OCI-LY3 (cell line): ENCODE results near the gene PLEKHH2.
A peak's percentile ranks its signal among the peaks of the same experiment; 100 is the strongest.

Experiments
- H2AFZ ChIP-seq: fragments of 200-600, 300-600 bp; shearing (Covaris generic); 2 replicates; pipeline ENCODE4 v1.6.0; 2014; ENCODE audit warnings: antibody characterized with exemption, low read depth, low read length
- H3K27ac ChIP-seq: fragments of 200-600, 300-600 bp; sonication (generic); 2 replicates; pipeline ENCODE4 v1.5.1; 2014; ENCODE audit warnings: mild to moderate bottlenecking, low read length, moderate library complexity, mixed read lengths
- H3K27me3 ChIP-seq: fragments of 200-600, 300-600 bp; sonication (generic); 2 replicates; pipeline ENCODE4 v1.6.1; 2014; ENCODE audit warnings: low read depth, low read length, mixed read lengths
- H3K36me3 ChIP-seq: fragments of 200-600, 300-600 bp; sonication (generic); replicated peaks from 2 replicates; pipeline ENCODE3; 2014; ENCODE audit warnings: low read depth, low read length, mixed read lengths
- H3K4me1 ChIP-seq: fragments of 300-600, 200-600 bp; sonication (generic); 2 replicates; pipeline ENCODE4 v1.6.1; 2014; ENCODE audit warnings: low read length, mixed read lengths
- H3K4me2 ChIP-seq: fragments of 200-600, 300-600 bp; sonication (generic); 2 replicates; pipeline ENCODE4 v1.6.1; 2014; ENCODE audit warnings: low read length, mixed read lengths
- H3K4me3 ChIP-seq: fragments of 300-600, 200-600 bp; sonication (generic); 2 replicates; pipeline ENCODE4 v1.5.1; 2014; ENCODE audit warnings: antibody characterized with exemption, mild to moderate bottlenecking, low read length, moderate library complexity
- H3K79me2 ChIP-seq: fragments of 300-600, 200-600 bp; shearing (Covaris generic); 2 replicates; pipeline ENCODE4 v1.6.1; 2014; ENCODE audit warnings: mild to moderate bottlenecking, low read length, mixed read lengths
- H3K9ac ChIP-seq: fragments of 300-600, 200-600 bp; shearing (Covaris generic); 2 replicates; pipeline ENCODE4 v1.6.0; 2014; ENCODE audit warnings: mild to moderate bottlenecking, low read length, moderate library complexity
- H3K9me3 ChIP-seq: fragments of 200-600, 300-600 bp; shearing (Covaris generic); 2 replicates; pipeline ENCODE4 v1.6.1; 2014; ENCODE audit warnings: low read length, mixed read lengths; ENCODE audit not compliant: insufficient read depth
- H4K20me1 ChIP-seq: fragments of 200-600, 300-600 bp; sonication (generic); 2 replicates; pipeline ENCODE4 v1.6.1; 2016; ENCODE audit warnings: low read length, mixed read lengths; ENCODE audit not compliant: insufficient read depth
- EZH2phosphoT487 ChIP-seq: fragments of 200-600 bp; shearing (Covaris generic); IDR thresholded peaks from 2 replicates; pipeline ENCODE4 v1.6.1; 2018; ENCODE audit warnings: antibody characterized with exemption, mixed run types, low read depth
- TF ChIP-seq, protein P1 (sequence below): fragments of 200-600, 300-600 bp; sonication (generic); IDR thresholded peaks from 2 replicates; pipeline ENCODE4 v1.5.1; 2014; ENCODE audit warnings: antibody characterized with exemption, low read length, low read depth

PLEKHH2 gene

GRCh38 chr2:43798300-43798699, 161.2 kb downstream of the PLEKHH2 start:
- no peaks in the 10 kb centered on the region for H3K4me1 ChIP-seq
- H3K9ac ChIP-seq, result no peak overlapping the region
- TF ChIP-seq EZH2phosphoT487, result no peak
- TF ChIP-seq, protein P1, sequence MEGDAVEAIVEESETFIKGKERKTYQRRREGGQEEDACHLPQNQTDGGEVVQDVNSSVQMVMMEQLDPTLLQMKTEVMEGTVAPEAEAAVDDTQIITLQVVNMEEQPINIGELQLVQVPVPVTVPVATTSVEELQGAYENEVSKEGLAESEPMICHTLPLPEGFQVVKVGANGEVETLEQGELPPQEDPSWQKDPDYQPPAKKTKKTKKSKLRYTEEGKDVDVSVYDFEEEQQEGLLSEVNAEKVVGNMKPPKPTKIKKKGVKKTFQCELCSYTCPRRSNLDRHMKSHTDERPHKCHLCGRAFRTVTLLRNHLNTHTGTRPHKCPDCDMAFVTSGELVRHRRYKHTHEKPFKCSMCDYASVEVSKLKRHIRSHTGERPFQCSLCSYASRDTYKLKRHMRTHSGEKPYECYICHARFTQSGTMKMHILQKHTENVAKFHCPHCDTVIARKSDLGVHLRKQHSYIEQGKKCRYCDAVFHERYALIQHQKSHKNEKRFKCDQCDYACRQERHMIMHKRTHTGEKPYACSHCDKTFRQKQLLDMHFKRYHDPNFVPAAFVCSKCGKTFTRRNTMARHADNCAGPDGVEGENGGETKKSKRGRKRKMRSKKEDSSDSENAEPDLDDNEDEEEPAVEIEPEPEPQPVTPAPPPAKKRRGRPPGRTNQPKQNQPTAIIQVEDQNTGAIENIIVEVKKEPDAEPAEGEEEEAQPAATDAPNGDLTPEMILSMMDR, result peak; percentile 38
- H2AFZ ChIP-seq, result no peak overlapping the region
- no peaks in the 10 kb centered on the region for H3K36me3 ChIP-seq
- no peak overlapping the region for H3K4me2 ChIP-seq
- H3K79me2 ChIP-seq, result no peaks in the 10 kb centered on the region
- no peaks in the 10 kb centered on the region for H4K20me1 ChIP-seq
- no peak overlapping the region for H3K4me3 ChIP-seq
- H3K9me3 ChIP-seq, result no peaks in the 10 kb centered on the region
- no peak overlapping the region for H3K27ac ChIP-seq
- H3K27me3 ChIP-seq, result no peaks in the 10 kb centered on the region

- Histone ChIP-seq H3K27ac (no peak overlapping the region), H3K4me2 (no peak overlapping the region), H3K79me2 (no peaks in the 10 kb centered on the region), H3K4me1 (no peaks in the 10 kb centered on the region), H3K4me3 (no peak overlapping the region), H3K9ac (no peak overlapping the region), H4K20me1 (no peaks in the 10 kb centered on the region), H3K27me3 (no peaks in the 10 kb centered on the region), H3K9me3 (no peaks in the 10 kb centered on the region), H3K36me3 (no peaks in the 10 kb centered on the region), H2AFZ (no peak overlapping the region)
- TF ChIP-seq, protein P1, result no peak
Measured at GRCh38 chr2:43800894-43801293, 163.8 kb downstream of the PLEKHH2 start.

GRCh38 chr2:43802135-43802534, 165.1 kb downstream of the PLEKHH2 start:
- no peak for TF ChIP-seq EZH2phosphoT487
- TF ChIP-seq, protein P1, result no peak
- H4K20me1 ChIP-seq, result no peaks in the 10 kb centered on the region
- H2AFZ ChIP-seq, result no peak overlapping the region
- H3K27me3 ChIP-seq, result no peaks in the 10 kb centered on the region
- H3K4me3 ChIP-seq, result no peak overlapping the region
- H3K9me3 ChIP-seq, result no peaks in the 10 kb centered on the region
- no peak overlapping the region for H3K4me2 ChIP-seq
- H3K9ac ChIP-seq, result no peak overlapping the region
- no peaks in the 10 kb centered on the region for H3K4me1 ChIP-seq
- no peaks in the 10 kb centered on the region for H3K79me2 ChIP-seq
- H3K27ac ChIP-seq, result no peak overlapping the region
- H3K36me3 ChIP-seq, result no peaks in the 10 kb centered on the region

DNA sequence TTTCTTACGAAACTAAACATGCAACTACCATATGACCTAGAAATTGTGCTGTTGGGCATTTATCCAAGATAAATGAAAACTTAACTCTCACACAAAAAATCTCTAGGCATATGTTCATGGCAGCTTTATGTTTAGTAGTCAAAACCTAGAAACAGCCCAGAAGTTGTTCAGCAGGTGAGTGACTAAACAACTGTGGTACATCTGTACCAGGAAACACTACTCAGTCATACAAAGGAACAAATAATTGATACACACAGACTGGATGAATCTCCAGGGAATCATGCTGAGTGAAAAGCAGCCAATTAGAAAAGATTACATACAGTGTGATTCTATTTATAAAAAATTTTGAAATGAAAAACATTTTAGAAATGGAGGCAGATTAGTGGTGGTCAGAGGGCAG, 166.1 kb downstream of the PLEKHH2 start:
- H3K9me3 ChIP-seq, result no peaks in the 10 kb centered on the region
- no peak overlapping the region for H3K27ac ChIP-seq
- H2AFZ ChIP-seq, result no peak overlapping the region
- no peaks in the 10 kb centered on the region for H3K79me2 ChIP-seq
- no peaks in the 10 kb centered on the region for H3K4me1 ChIP-seq
- no peak overlapping the region for H3K9ac ChIP-seq
- no peak overlapping the region for H3K4me2 ChIP-seq
- no peak overlapping the region for H3K4me3 ChIP-seq
- no peaks in the 10 kb centered on the region for H3K27me3 ChIP-seq
- no peaks in the 10 kb centered on the region for H4K20me1 ChIP-seq
- no peak for TF ChIP-seq EZH2phosphoT487
- TF ChIP-seq, protein P1, result no peak
- no peaks in the 10 kb centered on the region for H3K36me3 ChIP-seq
